HG02678 (cell line): ENCODE measurements around the gene SRGAP3.

Experiments
- ATAC-seq: cut with Tn5 transposase; IDR thresholded peaks from one replicate; pipeline ENCODE4 v1.9.1; 2021; ENCODE audit warnings: mild to moderate bottlenecking, moderate library complexity; ENCODE audit not compliant: unreplicated experiment

Gene SRGAP3

DNA sequence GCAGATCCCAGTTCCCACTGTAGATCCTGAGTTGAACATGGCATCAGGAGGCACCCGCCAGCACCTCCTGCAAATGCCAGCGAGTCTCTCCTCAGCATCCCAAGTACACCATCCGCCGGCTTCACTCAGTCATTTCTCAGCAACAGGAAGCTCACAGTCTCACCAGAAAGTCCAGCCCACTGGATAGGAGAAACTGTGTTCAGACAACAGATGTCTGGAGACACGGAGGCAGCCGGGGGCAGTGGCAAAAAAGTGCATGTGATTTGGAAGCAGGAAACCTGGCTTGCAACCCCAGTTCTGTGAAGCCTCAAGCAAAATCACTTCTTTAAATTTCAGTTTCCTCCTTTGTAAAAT, 68.7 kb downstream of the SRGAP3 start:
- no peak for ATAC-seq

DNA sequence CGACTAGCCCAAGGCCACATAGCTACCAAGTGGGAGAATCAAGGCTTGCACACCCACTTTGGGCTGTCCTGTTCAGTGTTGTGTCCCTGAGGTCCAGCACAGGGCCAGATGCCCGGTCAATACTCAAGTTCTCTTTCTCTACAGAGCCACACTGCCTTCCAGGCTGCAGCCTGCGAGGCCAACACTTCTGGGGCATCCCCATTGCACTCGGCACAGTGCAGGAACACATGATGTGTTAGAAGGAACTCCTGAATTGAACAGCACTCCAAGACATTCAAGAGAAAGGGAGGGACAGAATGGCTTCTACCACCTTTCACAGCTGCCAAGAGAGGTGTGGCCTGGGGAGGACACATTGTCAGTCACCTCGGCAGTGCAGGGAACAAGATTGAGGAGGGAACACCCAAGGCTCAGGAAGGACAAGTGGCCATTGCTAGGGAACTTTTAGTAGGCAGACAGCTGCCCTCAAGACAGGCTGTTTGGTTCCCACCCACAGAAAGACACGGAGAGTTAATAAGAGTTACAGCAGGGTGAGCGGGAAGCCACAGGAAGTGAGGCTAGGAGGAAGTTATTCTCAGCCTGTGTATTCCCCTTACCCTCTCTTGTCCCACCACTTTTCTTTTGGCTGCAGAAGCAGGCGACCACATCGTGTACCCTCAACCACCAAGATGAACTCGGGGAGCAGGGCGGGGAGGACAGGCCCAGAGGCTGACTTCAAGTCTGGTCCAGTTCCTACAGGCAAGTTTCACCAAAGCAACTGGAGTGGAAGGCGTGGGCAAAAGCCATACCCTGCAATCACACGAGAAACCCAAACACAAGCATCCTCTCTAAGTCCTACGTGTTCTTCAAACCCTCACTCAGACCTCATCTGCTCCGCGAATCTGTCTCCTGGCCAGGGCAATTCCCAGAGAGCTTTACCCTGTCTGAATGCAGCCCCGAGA, 69.4 kb downstream of the SRGAP3 start:
- peak; percentile 66 for ATAC-seq

DNA sequence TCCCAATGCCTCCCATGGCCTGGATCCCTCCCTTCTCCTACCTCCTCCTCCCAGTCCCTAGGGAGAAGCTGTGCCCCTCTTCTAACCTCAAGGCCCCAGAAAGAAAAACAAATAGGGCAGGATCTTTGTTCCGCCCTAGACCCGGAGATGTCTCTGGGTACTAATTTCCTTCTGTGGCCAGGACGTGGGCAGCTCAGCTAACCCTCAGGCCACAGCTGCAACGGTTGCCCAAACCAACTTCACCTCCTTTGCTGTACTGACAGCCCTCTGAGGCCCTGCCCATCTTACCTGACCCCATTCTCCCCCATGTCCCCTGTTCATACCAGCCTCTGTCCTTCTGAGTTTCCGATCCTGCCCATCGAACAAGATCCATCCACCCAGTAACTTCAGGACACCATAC, 70.7 kb downstream of the SRGAP3 start:
- ATAC-seq: no peak

DNA sequence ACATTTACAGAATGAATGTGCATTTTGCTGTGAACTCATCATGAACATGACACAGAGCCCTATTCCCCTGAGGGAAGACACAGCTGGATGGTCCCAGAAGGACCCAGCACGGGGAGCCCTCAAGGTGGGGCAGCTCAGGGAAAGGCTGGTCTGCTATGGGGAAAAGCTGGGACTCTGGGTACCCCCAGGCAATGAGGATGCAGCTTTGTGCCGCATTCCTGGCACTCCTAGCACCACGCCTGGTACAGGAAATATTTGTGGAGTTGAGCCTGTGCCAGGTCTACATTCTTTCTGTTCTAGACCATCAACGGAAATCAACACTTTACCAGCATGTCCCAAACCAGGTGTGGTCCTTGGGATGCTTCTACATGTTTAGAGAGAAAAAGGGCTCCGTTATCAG, 74.0 kb downstream of the SRGAP3 start:
- ATAC-seq: no peak

DNA sequence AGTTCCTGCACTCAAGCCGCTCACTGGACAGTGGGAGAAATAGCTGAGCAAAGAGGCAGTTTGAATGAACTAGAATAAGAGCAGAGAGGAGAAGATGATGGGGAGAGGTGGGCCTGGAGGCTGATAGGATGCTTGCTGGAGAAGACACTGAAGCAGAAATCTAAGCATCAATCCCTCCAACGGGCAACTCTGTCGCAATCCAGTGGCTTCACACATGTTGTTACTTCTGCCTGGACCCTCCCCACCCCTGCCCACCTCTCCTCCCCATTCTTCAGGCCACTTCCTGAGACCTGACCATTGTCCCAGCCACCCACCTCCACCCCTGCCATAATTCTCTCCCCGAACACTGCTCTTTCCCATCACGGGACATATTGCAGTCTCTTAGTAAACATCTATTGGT, 76.0 kb downstream of the SRGAP3 start:
- no peak for ATAC-seq

DNA sequence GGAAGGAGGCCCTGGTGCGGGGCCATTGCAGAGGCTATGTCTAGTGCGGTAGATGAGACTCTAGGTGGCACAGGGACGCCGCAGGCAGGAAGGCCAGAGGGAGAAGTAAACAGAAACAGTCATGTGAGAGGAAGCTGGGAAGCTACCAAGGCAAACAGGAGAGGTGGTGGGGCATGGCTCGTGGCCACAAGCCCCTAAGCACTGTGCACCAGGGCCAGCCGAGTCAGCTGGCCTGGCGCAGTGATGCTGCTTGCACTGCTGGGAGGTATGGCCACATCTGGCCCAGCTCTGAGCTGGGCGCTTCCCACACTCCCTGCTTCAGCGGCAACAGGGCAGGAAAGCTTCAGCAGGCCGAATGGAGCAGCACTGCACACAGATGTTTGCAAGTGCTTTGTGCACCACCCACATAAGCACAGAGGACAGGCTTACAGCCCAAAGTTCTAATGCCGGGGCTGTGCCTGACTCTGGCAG, 76.6 kb downstream of the SRGAP3 start:
- ATAC-seq: no peak

DNA sequence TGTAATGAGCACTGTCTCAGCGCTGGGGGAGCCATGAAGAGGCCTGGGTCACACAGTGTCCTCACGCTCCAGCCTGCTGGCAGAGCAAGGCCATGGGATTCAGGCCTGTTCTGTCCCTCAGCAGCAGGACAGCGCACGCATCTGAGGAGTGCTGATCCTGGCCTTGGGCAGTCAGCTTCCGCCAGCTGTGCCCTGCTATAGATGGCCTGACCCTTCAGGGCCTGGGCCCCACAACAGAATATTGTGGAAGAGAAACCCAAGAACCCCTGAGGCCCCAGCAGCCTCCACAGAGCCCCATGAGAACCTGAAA, 78.6 kb downstream of the SRGAP3 start:
- no peak for ATAC-seq

DNA sequence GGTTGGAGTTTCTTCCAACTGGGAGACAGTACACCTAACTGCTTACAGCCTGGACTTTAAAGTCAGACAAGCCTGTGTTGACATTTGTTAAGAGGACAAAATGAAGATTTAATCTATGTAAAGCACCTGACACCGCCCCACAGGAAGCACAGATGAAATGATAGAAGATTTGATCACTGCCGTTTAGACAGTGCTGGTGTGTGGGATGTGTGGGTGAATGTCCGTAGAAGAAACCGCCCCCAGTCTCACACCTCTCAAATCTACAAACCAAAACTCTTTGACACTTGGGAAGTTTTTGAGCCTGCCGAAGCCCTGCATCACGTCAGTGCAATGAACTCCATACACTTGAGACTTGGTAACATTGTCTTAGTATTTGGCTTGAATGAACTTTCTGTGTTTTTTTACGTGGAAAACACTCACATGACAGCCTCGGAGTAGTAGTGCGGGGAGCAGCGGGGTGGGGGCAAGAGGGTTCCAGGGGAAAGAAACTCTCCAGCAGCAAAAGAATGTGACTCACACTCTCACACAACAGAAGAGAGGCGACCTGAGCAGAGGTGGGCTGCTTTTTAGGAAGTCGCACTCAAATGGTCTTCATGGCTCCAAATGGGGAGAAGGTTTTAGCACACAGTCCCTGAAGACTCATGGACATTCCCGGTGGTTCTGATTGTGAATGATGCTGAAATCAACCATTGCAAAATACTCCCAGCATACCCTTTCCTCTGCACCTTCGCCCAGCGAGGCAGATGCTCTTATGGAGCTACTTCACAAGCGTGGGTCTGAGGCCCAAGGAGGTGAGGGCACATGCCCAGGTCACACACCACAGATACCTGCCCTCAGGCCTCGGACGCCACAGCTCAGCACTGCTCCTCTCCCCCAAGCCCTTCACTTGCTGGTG, 79.2 kb downstream of the SRGAP3 start:
- ATAC-seq: no peak

DNA sequence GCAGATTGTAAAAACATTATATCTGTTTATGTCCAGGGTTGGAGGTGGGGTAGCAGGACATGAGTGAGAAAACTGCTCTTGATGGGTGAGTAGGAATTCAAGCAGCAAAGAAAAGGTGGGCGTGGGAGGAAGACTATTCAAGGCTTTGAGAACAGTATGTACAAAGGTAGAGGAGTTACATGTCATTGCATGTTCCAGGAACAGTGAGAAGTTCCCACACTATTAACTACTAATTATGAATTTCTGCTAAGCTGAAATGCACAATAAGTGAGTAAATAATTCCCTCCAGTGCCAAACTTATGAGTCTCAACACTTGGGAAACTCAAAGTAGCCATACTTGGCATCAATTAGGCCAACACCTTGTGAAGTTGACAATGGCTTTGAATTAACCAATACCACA, 80.1 kb downstream of the SRGAP3 start:
- no peak for ATAC-seq

DNA sequence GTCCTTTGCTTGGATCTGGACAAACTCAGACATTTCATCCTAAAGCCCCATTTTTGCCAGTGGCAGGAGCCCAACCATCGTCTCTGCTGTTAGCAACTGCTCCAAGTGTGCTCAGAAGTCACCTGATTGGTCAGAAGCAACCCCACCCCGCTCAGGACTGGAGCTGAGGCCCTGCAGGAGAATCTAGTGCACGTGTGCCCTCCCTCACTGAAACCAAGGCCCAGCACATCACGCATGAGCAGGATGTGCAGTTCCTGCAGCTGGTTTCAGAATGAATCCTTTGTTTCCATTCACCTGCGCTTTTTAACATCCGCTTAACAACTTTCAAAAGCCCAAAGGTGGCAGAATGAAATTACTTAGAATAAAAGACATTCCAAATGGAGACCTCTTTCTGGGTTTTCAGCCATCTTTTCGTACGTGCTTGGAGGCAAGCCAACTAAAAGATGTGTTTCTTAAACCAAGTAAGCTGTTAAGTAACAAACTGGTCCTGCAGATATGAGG, 81.2 kb downstream of the SRGAP3 start:
- peak; percentile 97 for ATAC-seq

DNA sequence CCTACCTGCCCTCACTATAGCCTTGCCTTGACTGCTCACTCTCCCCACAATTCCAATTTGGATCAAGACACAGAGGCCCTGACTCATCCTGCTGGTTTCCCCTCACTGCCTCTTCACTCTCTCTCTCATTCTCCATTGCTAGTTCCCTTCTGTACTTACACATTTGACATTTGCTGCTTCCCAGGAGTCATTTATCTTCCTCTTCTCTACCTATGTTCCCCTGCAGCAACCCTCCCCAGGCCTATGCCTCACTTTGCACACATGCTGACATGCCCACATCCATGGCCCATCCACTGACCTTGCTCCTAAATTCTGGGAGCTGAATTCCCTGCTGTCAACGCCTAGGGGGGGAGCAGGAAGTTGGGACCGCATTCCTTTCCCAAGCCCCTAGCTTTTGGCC, 82.2 kb downstream of the SRGAP3 start:
- no peak for ATAC-seq

DNA sequence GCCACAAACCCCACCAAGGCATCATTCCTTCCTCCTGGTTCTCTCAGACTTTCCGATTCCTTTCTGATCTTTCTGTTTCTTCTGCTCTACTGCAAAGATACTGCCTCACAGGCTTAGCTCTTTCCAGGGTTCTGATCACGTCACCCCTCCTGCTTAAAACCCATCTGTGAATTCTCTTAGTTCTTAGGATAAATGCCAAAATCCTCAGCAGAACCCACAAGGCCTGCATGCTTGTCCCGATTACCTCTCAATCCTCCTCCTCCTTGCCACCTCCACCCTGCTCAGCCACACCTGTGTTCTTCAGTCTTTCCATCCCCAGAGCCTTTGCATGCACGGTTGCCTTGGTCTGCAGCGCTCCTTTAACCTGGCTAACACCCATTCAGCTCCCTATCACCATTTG, 84.0 kb downstream of the SRGAP3 start:
- no peak for ATAC-seq

DNA sequence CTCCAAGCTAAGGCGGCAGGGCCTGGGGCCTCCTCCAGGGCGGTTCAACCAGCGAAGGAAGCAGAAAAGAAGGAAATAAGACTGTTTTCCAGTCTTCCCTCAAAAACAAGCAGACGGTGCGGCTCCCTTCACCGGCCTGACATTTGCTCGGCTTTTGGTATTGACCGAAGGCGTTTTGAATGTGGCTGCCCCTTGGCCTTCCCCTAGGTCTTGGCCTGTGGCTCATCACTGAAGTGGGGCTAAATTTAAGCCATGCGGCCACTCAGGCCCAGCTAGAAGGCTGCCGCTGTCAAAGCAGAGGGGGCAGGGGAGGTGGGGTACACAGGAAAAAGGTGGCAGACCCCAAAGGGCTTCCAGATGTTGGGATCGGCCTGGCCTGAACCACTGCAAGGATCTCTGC, 86.2 kb downstream of the SRGAP3 start:
- ATAC-seq: no peak

DNA sequence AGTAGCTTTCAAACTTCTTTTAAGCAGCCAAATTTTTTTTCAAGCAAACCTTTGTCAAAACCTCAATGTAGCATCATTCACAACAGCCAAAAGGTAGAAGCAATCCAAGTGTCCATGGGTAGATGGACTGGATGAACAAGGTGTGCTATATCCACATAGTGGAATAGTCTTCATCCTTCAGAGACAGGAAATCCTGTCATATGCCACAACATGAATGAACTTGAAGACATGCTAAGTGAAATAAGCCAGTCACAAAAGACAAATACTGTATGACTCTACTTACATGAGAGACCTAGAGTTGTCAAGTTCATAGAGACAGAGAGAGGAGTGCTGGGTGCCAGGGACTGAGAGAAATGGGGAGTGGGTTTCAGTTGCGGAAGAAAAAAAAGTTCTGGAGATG, 87.6 kb downstream of the SRGAP3 start:
- ATAC-seq: no peak

DNA sequence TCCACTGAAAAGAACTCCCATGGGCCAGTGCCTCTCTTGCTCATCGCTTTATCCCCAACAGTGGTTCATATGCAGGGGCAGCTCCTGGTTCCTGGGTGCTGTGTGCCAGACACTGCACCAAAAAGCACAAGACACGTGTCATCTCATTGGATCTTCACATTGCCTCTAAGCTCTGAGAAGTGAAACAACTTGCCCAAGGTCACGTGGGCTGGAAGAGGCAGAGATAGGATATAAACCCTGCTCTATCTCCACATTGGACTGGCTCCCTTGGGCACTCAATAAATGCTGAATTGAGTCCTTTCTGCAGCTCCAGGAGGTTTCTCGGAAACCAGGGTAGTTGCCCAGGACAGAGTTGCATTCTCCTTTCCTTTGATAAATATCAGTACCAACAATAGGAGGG, 88.1 kb downstream of the SRGAP3 start:
- no peak for ATAC-seq

DNA sequence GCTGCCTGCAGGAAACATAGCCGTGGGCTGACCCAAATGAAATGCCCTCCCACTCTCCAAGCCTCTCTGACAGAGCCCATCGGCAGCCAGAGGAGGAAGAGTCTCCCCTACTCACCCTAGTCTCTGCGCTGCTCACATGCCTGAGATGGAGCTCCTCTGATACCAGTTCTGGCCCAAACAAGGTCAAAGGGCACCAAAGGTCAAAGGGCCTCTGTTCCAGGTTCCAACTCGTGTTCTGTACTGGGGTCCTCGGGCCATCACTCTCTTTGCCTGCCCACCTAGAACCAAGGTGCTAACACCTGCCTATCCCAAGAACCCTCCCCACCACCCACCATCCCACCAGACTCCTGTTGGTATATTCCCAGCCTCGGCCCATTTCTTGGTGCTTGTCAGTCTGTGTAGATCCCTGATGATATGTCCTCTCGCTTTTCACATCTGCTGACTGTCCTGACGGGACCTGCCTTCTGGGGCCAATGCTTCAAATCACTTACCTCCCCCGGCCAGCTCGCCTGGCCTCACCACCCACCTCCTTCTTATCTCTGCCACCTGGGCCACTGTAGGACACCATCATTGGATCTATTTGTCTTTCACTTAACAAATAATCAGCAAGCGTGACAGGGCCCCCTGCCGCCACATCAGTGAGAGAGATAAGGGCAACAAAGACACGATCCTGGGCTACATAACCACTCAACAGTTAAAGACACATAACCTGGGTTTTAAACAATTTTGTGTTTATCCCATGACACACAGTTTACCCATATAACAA, 90.4 kb downstream of the SRGAP3 start:
- no peak for ATAC-seq

DNA sequence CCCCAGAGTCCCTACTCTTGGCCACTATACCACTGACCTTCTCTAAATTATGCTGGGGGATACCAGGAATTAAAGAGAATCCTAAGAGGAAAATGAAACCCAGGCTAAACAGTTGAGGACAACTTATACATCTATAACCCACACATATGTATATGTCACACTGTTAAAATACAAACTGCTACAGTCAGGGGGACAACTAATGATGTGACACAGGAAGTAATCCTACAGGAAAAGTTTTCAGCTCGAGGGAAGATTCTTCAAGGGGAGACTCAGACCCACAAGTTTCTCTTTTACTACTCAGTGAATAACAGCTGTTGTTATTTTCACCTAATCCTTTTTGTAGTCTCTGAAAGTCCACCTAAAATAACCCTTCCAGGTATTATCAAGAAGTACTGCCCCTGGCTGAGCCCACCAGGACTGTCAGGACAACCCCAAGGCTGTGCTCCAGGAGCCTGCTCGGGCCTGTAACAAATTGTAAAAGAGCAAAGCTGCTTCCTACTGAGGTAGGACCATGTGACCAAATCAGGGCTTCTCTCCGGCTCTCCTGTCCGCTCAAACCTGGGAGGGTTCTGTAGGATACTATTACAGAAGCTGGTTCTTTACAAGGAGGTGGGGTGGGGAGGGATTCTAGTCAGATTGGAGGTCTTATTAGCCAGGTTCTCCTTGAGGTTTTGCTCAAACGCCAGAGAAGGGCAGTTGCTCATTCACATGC, 91.6 kb downstream of the SRGAP3 start:
- ATAC-seq: no peak

DNA sequence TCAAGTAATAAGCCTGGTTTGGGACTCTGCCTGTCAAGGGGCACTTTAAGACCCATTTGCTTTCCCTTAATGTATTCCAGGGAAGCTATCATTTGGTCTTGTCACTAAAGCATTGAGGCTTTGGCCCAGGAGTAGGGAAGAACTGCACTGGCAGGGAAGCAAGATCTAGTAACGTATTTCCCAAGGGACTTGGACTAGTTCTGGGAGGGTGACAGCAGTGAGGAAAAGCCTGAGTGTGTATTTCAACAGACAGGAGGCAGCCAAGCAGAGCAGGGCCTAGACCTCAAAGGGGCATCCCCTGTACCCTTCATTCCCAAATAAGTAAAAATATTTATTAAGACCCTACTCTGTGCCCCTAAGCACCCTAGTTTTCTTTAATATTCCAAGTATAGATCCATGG, 92.8 kb downstream of the SRGAP3 start:
- ATAC-seq: no peak

DNA sequence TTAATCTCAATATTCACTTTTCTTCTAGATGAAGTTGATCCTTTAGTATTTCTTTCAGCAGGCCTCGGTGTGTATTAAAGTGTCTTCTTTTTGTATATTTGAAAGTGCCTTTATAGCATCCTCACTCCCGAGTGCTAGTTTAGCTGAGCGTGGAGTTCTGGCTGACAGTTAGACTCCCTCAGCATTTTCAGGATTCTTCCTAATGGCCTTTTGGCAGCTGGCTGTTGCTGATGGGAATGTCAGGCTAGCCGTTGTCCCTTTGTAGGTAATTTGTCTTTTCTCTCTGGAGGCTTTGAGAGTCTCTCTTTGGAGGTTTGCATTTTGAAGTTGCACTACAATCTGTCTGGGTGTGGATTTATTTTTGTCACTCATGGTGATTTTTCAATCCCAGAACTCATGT, 94.4 kb downstream of the SRGAP3 start:
- no peak for ATAC-seq

DNA sequence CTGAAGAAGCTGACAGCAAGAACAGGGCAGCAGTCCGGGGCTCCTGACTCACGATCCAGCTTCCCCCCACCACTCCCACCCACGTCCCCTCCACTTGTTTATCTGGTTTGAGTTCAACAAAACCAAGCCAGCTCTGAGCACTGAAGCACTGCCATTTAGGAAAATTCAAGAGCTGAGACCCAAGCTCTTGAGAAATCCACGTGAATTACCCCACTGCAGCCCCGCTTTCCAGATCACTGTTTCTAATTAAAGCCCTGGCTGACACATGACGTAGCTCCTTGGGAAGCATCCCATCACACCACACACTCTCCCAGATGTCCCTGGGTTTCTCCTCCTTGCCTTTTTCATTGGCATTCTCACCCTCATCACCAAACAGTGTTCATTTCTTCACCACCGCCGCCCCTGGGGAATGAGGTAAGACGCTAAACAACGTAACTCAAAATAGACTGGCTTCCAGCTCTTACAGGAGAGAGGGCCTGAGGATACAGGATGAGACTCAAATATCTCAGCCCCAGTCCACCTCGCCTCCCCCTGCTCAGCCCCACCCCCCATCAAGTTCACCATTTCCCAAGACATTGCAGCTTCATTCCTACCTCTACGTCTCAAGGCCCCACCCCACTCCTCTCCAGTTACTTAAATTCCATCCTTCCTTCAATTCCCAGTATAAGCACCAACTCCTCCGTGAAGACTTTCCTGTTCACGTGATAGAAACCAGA, 95.4 kb downstream of the SRGAP3 start:
- no peak for ATAC-seq
